CD4-positive, alpha-beta memory T cell (primary cell): ENCODE measurements around the gene BEGAIN. TPM values are rescaled to one million over a fixed set of nuclear protein-coding genes. Genes with fewer than 3 reads are reported as not detected.

Experiments
- CTCF ChIA-PET: fragments of 350-600 bp; sonication (Branson Sonifier 250); formaldehyde crosslinking; loops from one replicate; lab custom pipeline; 2021; ENCODE audit warnings: inconsistent platforms; ENCODE audit not compliant: partially characterized antibody; lab: Charles Lee
- POLR2A ChIA-PET: fragments of 350-600 bp; sonication (Branson Sonifier 250); formaldehyde crosslinking; loops from one replicate; lab custom pipeline; 2021; ENCODE audit not compliant: partially characterized antibody; lab: Charles Lee
- DNase-seq, 5 donors: peaks; one replicate each; pipeline versions ENCODE4 v3.0.0 to v3.0.0-alpha.2; 2020 to 2022; ENCODE audit warnings: mixed read lengths in 1 of 5
- H3K27ac ChIP-seq: one replicate; pipeline ENCODE4 v1.7.0; 2013; ENCODE audit warnings: low read depth, low read length
- H3K27me3 ChIP-seq: 2 replicates; pipeline ENCODE4 v1.7.0; 2013; ENCODE audit warnings: mild to moderate bottlenecking, low read length, moderate library complexity; ENCODE audit not compliant: insufficient read depth
- H3K36me3 ChIP-seq: 2 replicates; pipeline ENCODE4 v1.7.0; 2013; ENCODE audit warnings: mild to moderate bottlenecking, low read length, moderate library complexity; ENCODE audit not compliant: insufficient read depth
- H3K4me1 ChIP-seq: 2 replicates; pipeline ENCODE4 v1.7.0; 2013; ENCODE audit warnings: mild to moderate bottlenecking, low read length, moderate library complexity; ENCODE audit not compliant: insufficient read depth
- H3K4me3 ChIP-seq, 2 donors: one replicate each; pipeline ENCODE4 v1.7.0; 2013; ENCODE audit warnings: low read length in 2 of 2, mild to moderate bottlenecking in 1 of 2
- H3K9me3 ChIP-seq, 2 donors: one replicate each; pipeline ENCODE4 v1.7.0; 2013; ENCODE audit warnings: low read length in 2 of 2, control low read depth in 1 of 2; ENCODE audit not compliant: control insufficient read depth in 1 of 2
- H3K27ac Mint-ChIP-seq, 7 donors: one replicate each; pipeline ENCODE4 v1.8.0; 2020 to 2021; ENCODE audit warnings: mixed read lengths in 7 of 7, mild to moderate bottlenecking in 6 of 7, inconsistent platforms in 3 of 7, moderate library complexity in 3 of 7
- H3K27me3 Mint-ChIP-seq, 2 donors: one replicate each; pipeline ENCODE4 v1.8.0; 2020 to 2021; ENCODE audit warnings: mixed read lengths in 2 of 2
- H3K36me3 Mint-ChIP-seq, 2 donors: one replicate each; pipeline ENCODE4 v1.8.0; 2020 to 2021; ENCODE audit warnings: mixed read lengths in 2 of 2, inconsistent platforms in 1 of 2, mild to moderate bottlenecking in 1 of 2
- H3K4me1 Mint-ChIP-seq, 4 donors: one replicate each; pipeline ENCODE4 v1.8.0; 2020 to 2021; ENCODE audit warnings: mixed read lengths in 4 of 4, mild to moderate bottlenecking in 1 of 4
- H3K4me3 Mint-ChIP-seq, 8 donors: one replicate each; pipeline ENCODE4 v1.8.0; 2020 to 2021; ENCODE audit warnings: mixed read lengths in 8 of 8, mild to moderate bottlenecking in 7 of 8, moderate library complexity in 6 of 8, inconsistent platforms in 3 of 8
- H3K9me3 Mint-ChIP-seq, 8 donors: one replicate each; pipeline ENCODE4 v1.8.0; 2020 to 2021; ENCODE audit warnings: mixed read lengths in 8 of 8, mild to moderate bottlenecking in 5 of 8, inconsistent platforms in 3 of 8, moderate library complexity in 1 of 8
- intact Hi-C: fragments of 100-400 bp; cut with micrococcal nuclease; formaldehyde crosslinking; loops from one replicate; pipeline ENCODE4 v1.15.1; 2023
- polyA plus RNA-seq, 2 donors: library from polyadenylated mRNA; unstranded; fragments of 300-500 nt; fragmentation: Illumina TruSeq; gene quantifications; one replicate each; pipeline ENCODE4 v1.2.3, GENCODE V29; 2021
- total RNA-seq, 2 experiments: library from RNA; stranded (reverse); gene quantifications; one replicate each; pipeline ENCODE4 v1.2.3, GENCODE V29; 2021

Gene BEGAIN
- total and polyA plus RNA-seq, 4 experiments from 2014 or later = 0.09 to 1.8 (median 1.2) TPM

- DNase-seq = peak in 1 of 5 donors; percentile 14
- Mint-ChIP-seq H3K27me3 (no peaks in the 10 kb centered on the region), H3K4me3 (no peak overlapping the region), H3K27ac (peak overlapping the region in 2 of 7 donors; percentile 3 to 52), H3K4me1 (no peaks in the 10 kb centered on the region), H3K9me3 (peaks cover 0 to 6% (median 0%) of the 10 kb centered on the region in 8 donors), H3K36me3 (no peaks in the 10 kb centered on the region)
- Histone ChIP-seq H3K4me1 (no peaks in the 10 kb centered on the region), H3K9me3 (no peaks in the 10 kb centered on the region), H3K27me3 (no peaks in the 10 kb centered on the region), H3K4me3 (no peak overlapping the region), H3K27ac (no peak overlapping the region), H3K36me3 (no peaks in the 10 kb centered on the region)
- ChIA-PET CTCF (no interaction called here), POLR2A (no interaction called here)
- intact Hi-C loops = no loop called here
These were observed 6.6 kb downstream of the BEGAIN start for GRCh38 chr14:100580316-100581227.

- Mint-ChIP-seq H3K4me3 (no peak overlapping the region), H3K36me3 (no peaks in the 10 kb centered on the region), H3K9me3 (peaks cover 0 to 6% (median 0%) of the 10 kb centered on the region in 8 donors), H3K4me1 (no peaks in the 10 kb centered on the region), H3K27me3 (no peaks in the 10 kb centered on the region), H3K27ac (no peak overlapping the region)
- intact Hi-C loops = no loop called here
- Histone ChIP-seq H3K36me3 (no peaks in the 10 kb centered on the region), H3K4me1 (no peaks in the 10 kb centered on the region), H3K27ac (no peak overlapping the region), H3K4me3 (no peak overlapping the region), H3K27me3 (no peaks in the 10 kb centered on the region), H3K9me3 (no peaks in the 10 kb centered on the region)
- DNase-seq = no peak
- ChIA-PET POLR2A (no interaction called here), CTCF (no interaction called here)
These were observed 8.7 kb downstream of the BEGAIN start for GRCh38 chr14:100578552-100578951.

- no peak overlapping the region for H3K4me3 Mint-ChIP-seq
- ChIA-PET POLR2A (no interaction called here), CTCF (interaction anchor here (1.3 kb wide), 1 partner anchor 75 kb away, joined by 3 read pairs; no protein-coding TSS in a partner anchor)
- no peak overlapping the region for H3K27ac Mint-ChIP-seq
- peak in 1 of 5 donors; percentile 32 for DNase-seq
- intact Hi-C loops = no loop called here
- H3K27ac ChIP-seq = no peak overlapping the region
- H3K27me3 ChIP-seq = no peaks in the 10 kb centered on the region
- no peak overlapping the region for H3K4me3 ChIP-seq
- H3K36me3 ChIP-seq = no peaks in the 10 kb centered on the region
- no peaks in the 10 kb centered on the region for H3K9me3 ChIP-seq
- H3K4me1 Mint-ChIP-seq = no peaks in the 10 kb centered on the region
- no peaks in the 10 kb centered on the region for H3K4me1 ChIP-seq
- H3K36me3 Mint-ChIP-seq = no peaks in the 10 kb centered on the region
- H3K27me3 Mint-ChIP-seq = no peaks in the 10 kb centered on the region
- peaks cover 0 to 6% (median 0%) of the 10 kb centered on the region in 8 donors for H3K9me3 Mint-ChIP-seq
These were observed 9.2 kb downstream of the BEGAIN start for GRCh38 chr14:100577986-100578431.

GRCh38 chr14:100577321-100577985, 9.8 kb downstream of the BEGAIN start:
- POLR2A ChIA-PET = no interaction called here
- Histone ChIP-seq H3K27me3 (no peaks in the 10 kb centered on the region), H3K36me3 (no peaks in the 10 kb centered on the region), H3K4me3 (no peak overlapping the region), H3K4me1 (no peaks in the 10 kb centered on the region), H3K27ac (no peak overlapping the region), H3K9me3 (no peaks in the 10 kb centered on the region)
- H3K4me3 Mint-ChIP-seq = no peak overlapping the region
- intact Hi-C loops = no loop called here
- H3K9me3 Mint-ChIP-seq = peaks cover 0 to 6% (median 0%) of the 10 kb centered on the region in 8 donors
- no peaks in the 10 kb centered on the region for H3K36me3 Mint-ChIP-seq
- no peak for DNase-seq
- H3K27me3 Mint-ChIP-seq = peaks cover 2 to 5% of the 10 kb centered on the region in 2 donors
- CTCF ChIA-PET = interaction anchor here (1.3 kb wide), 1 partner anchor 75 kb away, joined by 3 read pairs; no protein-coding TSS in a partner anchor
- no peak overlapping the region for H3K27ac Mint-ChIP-seq
- H3K4me1 Mint-ChIP-seq = peaks cover 2 to 6% (median 5%) of the 10 kb centered on the region in 4 donors

GRCh38 chr14:100576091-100577085, 10.8 kb downstream of the BEGAIN start:
- Mint-ChIP-seq H3K4me3 (no peak overlapping the region), H3K27ac (no peak overlapping the region), H3K9me3 (peaks cover 0 to 6% (median 0%) of the 10 kb centered on the region in 8 donors), H3K36me3 (no peaks in the 10 kb centered on the region), H3K27me3 (peaks cover 2 to 11% of the 10 kb centered on the region in 2 donors), H3K4me1 (peaks cover 2 to 6% (median 5%) of the 10 kb centered on the region in 4 donors)
- H3K36me3 ChIP-seq = no peaks in the 10 kb centered on the region
- no peaks in the 10 kb centered on the region for H3K27me3 ChIP-seq
- H3K4me3 ChIP-seq = no peak overlapping the region
- H3K9me3 ChIP-seq = no peaks in the 10 kb centered on the region
- POLR2A ChIA-PET = interaction anchor here (1.3 kb wide), 1 partner anchor 41 kb away, joined by 3 read pairs; no protein-coding TSS in a partner anchor
- intact Hi-C loops = no loop called here
- H3K27ac ChIP-seq = no peak overlapping the region
- DNase-seq = peak in 1 of 5 donors; percentile 2
- no peaks in the 10 kb centered on the region for H3K4me1 ChIP-seq
- CTCF ChIA-PET = interaction anchor here (1.3 kb wide), 1 partner anchor 76 kb away, joined by 3 read pairs; no protein-coding TSS in a partner anchor

- CTCF ChIA-PET = no interaction called here
- peaks cover 2 to 6% (median 5%) of the 10 kb centered on the region in 4 donors for H3K4me1 Mint-ChIP-seq
- peak in 1 of 5 donors; percentile 21 for DNase-seq
- no peaks in the 10 kb centered on the region for H3K36me3 Mint-ChIP-seq
- Histone ChIP-seq H3K27me3 (no peaks in the 10 kb centered on the region), H3K4me1 (no peaks in the 10 kb centered on the region), H3K36me3 (no peaks in the 10 kb centered on the region), H3K4me3 (no peak overlapping the region), H3K9me3 (no peaks in the 10 kb centered on the region), H3K27ac (no peak overlapping the region)
- H3K27ac Mint-ChIP-seq = no peak overlapping the region
- H3K27me3 Mint-ChIP-seq = peaks cover 4 to 15% of the 10 kb centered on the region in 2 donors
- H3K4me3 Mint-ChIP-seq = no peak overlapping the region
- intact Hi-C loops = no loop called here
- H3K9me3 Mint-ChIP-seq = peaks cover 0 to 6% (median 0%) of the 10 kb centered on the region in 8 donors
- POLR2A ChIA-PET = interaction anchor here (1.3 kb wide), 1 partner anchor 42 kb away, joined by 3 read pairs; no protein-coding TSS in a partner anchor
These were observed 11.8 kb downstream of the BEGAIN start for GRCh38 chr14:100575266-100575995.
